ENCODE results near the gene PCDHGA1. TPM values are rescaled to one million over a fixed set of nuclear protein-coding genes. Genes with fewer than 3 reads are reported as not detected.

The PCDHGA1 gene
- total RNA-seq, 1 donor from 2014 or later: 0.31 TPM

DNA sequence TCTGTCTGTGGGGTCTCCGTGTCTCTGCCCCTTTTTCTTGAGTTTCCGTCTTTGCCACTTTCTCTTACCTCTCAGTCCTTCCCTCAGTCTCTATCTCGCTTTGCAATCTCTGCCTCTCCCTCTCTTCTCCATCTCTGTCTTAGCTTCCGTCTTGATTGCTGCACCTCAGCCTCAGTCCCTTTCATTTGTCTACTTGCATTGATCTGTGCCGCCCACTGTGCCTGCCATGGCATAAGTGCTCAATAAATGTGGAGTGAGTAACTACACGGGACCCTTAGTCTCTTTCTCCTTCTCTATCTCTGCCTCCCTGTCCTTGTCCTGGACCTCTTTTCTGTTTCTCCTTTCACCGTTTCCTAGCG is 165.1 kb downstream of the PCDHGA1 start:
- Mint-ChIP-seq H3K4me1 (ENCODE audit: unreplicated experiment) (peaks cover 21% of the 10 kb centered on the region), H3K27me3 (peaks cover 20% of the 10 kb centered on the region), H3K4me3 (peak overlapping the region; percentile 59), H3K36me3 (peaks cover 21% of the 10 kb centered on the region), H3K9me3 (no peaks in the 10 kb centered on the region), H3K27ac (peak overlapping the region; percentile 58)
- no peak for DNase-seq (ENCODE audit: extremely low spot score, unreplicated experiment)
- TF ChIP-seq, protein P1, sequence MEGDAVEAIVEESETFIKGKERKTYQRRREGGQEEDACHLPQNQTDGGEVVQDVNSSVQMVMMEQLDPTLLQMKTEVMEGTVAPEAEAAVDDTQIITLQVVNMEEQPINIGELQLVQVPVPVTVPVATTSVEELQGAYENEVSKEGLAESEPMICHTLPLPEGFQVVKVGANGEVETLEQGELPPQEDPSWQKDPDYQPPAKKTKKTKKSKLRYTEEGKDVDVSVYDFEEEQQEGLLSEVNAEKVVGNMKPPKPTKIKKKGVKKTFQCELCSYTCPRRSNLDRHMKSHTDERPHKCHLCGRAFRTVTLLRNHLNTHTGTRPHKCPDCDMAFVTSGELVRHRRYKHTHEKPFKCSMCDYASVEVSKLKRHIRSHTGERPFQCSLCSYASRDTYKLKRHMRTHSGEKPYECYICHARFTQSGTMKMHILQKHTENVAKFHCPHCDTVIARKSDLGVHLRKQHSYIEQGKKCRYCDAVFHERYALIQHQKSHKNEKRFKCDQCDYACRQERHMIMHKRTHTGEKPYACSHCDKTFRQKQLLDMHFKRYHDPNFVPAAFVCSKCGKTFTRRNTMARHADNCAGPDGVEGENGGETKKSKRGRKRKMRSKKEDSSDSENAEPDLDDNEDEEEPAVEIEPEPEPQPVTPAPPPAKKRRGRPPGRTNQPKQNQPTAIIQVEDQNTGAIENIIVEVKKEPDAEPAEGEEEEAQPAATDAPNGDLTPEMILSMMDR (conservative IDR thresholded peaks at IDR 0.05): no peak

DNA sequence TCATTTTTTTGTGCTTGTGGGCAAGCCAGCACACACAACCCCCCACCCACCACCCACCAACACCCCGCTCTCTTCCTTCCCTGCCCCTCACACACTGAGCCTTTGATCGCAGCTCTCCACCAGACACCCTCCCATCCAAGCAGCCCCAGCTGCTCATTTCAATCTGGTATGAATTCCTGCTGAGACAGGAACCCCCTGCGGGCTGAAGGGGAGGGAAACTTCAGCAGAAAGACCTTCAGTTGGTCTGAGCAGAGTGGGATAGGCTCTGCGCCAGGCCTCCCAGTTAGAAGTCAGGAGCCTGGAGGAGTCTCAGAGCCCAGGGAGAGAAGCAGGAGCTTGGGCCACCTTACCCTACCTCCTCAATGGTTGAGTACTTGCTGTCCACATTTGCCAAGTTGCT is 165.7 kb downstream of the PCDHGA1 start:
- peaks cover 15% of the 10 kb centered on the region for H3K27me3 Mint-ChIP-seq
- peaks cover 17% of the 10 kb centered on the region for H3K36me3 Mint-ChIP-seq
- TF ChIP-seq, protein P1 (conservative IDR thresholded peaks at IDR 0.05): no peak
- no peaks in the 10 kb centered on the region for H3K9me3 Mint-ChIP-seq
- H3K27ac Mint-ChIP-seq: peak overlapping the region; percentile 58
- H3K4me3 Mint-ChIP-seq: peak overlapping the region; percentile 59
- DNase-seq (ENCODE audit: extremely low spot score, unreplicated experiment): no peak
- peaks cover 21% of the 10 kb centered on the region for H3K4me1 Mint-ChIP-seq (ENCODE audit: unreplicated experiment)

DNA sequence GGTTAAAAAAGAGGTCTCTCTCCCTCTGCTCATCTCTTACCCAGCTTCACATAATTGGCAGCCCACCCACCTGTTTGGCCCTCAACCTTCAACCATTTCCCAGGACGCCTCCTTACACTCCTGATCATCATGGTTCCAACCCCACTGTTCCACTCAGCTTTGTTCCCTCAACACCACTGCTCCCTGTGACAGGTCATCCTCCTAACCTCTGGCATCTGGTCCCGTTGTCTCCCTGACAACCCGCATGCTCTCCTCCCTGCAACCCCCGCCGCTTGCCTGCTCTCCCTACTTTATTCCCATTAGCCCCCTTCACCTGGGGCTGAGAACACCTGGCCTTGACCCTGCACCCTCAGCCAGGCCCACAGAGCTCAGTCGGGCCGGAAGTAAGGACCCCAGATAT is 171.4 kb downstream of the PCDHGA1 start:
- no peak overlapping the region for H3K4me3 Mint-ChIP-seq
- TF ChIP-seq, protein P1 (conservative IDR thresholded peaks at IDR 0.05): no peak
- peaks cover 8% of the 10 kb centered on the region for H3K4me1 Mint-ChIP-seq (ENCODE audit: unreplicated experiment)
- H3K9me3 Mint-ChIP-seq: no peaks in the 10 kb centered on the region
- no peak for DNase-seq (ENCODE audit: extremely low spot score, unreplicated experiment)
- H3K27me3 Mint-ChIP-seq: no peaks in the 10 kb centered on the region
- H3K27ac Mint-ChIP-seq: no peak overlapping the region
- peaks cover 26% of the 10 kb centered on the region for H3K36me3 Mint-ChIP-seq

DNA sequence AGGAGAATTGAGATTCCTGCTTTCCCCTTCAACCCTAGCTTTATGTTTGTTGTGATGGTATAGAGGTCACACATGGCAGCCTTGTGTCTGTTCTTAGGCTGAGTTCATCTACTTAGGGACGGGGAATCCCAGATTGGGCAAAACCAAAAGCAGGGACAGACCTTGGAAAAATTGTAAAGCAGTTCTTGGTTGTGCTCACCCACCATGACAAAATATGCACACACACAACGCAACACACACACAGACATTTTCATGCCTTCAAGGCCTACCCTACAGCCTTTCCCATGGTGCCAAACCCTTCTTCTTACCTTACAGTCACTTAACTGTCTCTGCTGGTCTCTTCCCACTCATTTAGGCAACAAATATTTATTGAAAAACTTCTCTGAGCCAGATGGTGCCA is 173.4 kb downstream of the PCDHGA1 start:
- DNase-seq (ENCODE audit: extremely low spot score, unreplicated experiment): no peak
- TF ChIP-seq, protein P1 (conservative IDR thresholded peaks at IDR 0.05): no peak
- no peaks in the 10 kb centered on the region for H3K27me3 Mint-ChIP-seq
- H3K4me3 Mint-ChIP-seq: no peak overlapping the region
- H3K36me3 Mint-ChIP-seq: peaks cover 20% of the 10 kb centered on the region
- peaks cover 25% of the 10 kb centered on the region for H3K4me1 Mint-ChIP-seq (ENCODE audit: unreplicated experiment)
- no peaks in the 10 kb centered on the region for H3K9me3 Mint-ChIP-seq
- H3K27ac Mint-ChIP-seq: no peak overlapping the region

DNA sequence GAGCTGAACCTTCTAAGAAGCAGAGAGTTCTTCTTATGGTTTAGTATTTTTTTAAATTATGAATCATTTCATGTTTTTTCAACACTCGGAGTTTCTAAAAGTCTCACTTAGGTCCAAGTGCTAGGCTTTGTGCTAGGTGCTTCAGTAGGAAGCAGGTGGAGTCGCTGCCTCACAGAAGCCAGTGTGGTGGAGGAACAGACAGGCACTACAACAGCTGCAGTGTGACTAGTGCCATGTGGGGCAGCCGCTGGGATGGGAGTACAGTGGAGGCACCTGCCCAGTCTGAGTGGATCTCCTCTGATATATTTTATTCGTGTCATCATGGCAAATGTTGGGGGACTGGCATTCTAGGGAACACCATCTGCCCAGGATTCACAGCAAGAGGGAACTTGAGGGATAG is 173.9 kb downstream of the PCDHGA1 start:
- H3K36me3 Mint-ChIP-seq: peaks cover 20% of the 10 kb centered on the region
- H3K27ac Mint-ChIP-seq: no peak overlapping the region
- no peak overlapping the region for H3K4me3 Mint-ChIP-seq
- DNase-seq (ENCODE audit: extremely low spot score, unreplicated experiment): no peak
- TF ChIP-seq, protein P1 (conservative IDR thresholded peaks at IDR 0.05): no peak
- H3K4me1 Mint-ChIP-seq (ENCODE audit: unreplicated experiment): peaks cover 28% of the 10 kb centered on the region
- H3K9me3 Mint-ChIP-seq: no peaks in the 10 kb centered on the region
- H3K27me3 Mint-ChIP-seq: no peaks in the 10 kb centered on the region
